HCT116 (cell line): ENCODE results near the gene MIER3. TPM values are rescaled to one million over a fixed set of nuclear protein-coding genes. Genes with fewer than 3 reads are reported as not detected.

Experiments
- ATAC-seq: fragments of 200-7000 bp; cut with Tn5 transposase; 2 replicates; pipeline ENCODE4 v1.9.1; 2020; ENCODE audit warnings: mild to moderate bottlenecking, moderate library complexity
- BruUV-seq: library from RNA; stranded (reverse); fragments of 400-500 nt; replicated peaks from 2 replicates; lab custom pipeline; 2021; lab: Mats Ljungman, UMichigan
- CTCF ChIA-PET: fragments of 300-600 bp; sonication (Branson Sonifier 250); formaldehyde crosslinking; loops from one replicate; lab custom pipeline; 2021; ENCODE audit warnings: antibody characterized with exemption; lab: Charles Lee
- POLR2A ChIA-PET: fragments of 300-600, 350-600 bp; sonication (Branson Sonifier 250); formaldehyde crosslinking; loops from one replicate; lab custom pipeline; 2021; ENCODE audit warnings: antibody characterized with exemption; lab: Charles Lee
- RAD21 ChIA-PET, 2 experiments: fragments of 300-600 bp; sonication (Branson Sonifier 250); formaldehyde crosslinking; loops; one replicate each; lab custom pipeline; 2023; ENCODE audit warnings: low total read pairs in 2 of 2; ENCODE audit not compliant: uncharacterized antibody in 2 of 2, unreplicated experiment in 2 of 2, low non-redundant PET in 1 of 2; lab: Charles Lee
- DNase-seq: peaks from one replicate; pipeline ENCODE4 v3.0.0-alpha.2; 2010; ENCODE audit warnings: low read depth, low spot score
- H2AFZ ChIP-seq: fragments of 200-600 bp; shearing (Covaris generic), sonication (generic); 2 replicates; pipeline ENCODE4 v1.6.1; 2017; ENCODE audit warnings: low read depth, mixed run types, mixed read lengths, antibody characterized with exemption, low read length; ENCODE audit not compliant: poor library complexity, severe bottlenecking
- H3K27ac ChIP-seq: 2 replicates; pipeline ENCODE4 v1.5.1; 2012; ENCODE audit warnings: low read depth, low read length
- H3K27me3 ChIP-seq: fragments of 200-600 bp; sonication (generic); 2 replicates; pipeline ENCODE4 v1.6.1; 2016; ENCODE audit warnings: mixed run types, low read length, mixed read lengths; ENCODE audit not compliant: insufficient read depth
- H3K36me3 ChIP-seq, 2 experiments: fragments of 200-500 bp in 1 of 2; fragments of 200-600 bp in 1 of 2; sonication (Bioruptor generic) in 1 of 2; sonication (generic) in 1 of 2; 2 replicates each; pipeline versions ENCODE4 v1.5.1 to v1.6.1; 2014 to 2016; ENCODE audit warnings: low read length in 2 of 2, inconsistent platforms in 1 of 2, mixed read lengths in 1 of 2, mixed run types in 1 of 2; ENCODE audit not compliant: insufficient read depth in 2 of 2, control insufficient read depth in 1 of 2
- H3K4me1 ChIP-seq, 2 experiments: fragments of 200-600 bp in 1 of 2; sonication (generic) in 1 of 2; 2 replicates each; pipeline versions ENCODE4 v1.5.1 to v1.6.1; 2012 to 2017; ENCODE audit warnings: low read length in 2 of 2, inconsistent platforms in 1 of 2, mild to moderate bottlenecking in 1 of 2, mixed read lengths in 1 of 2, mixed run types in 1 of 2, moderate library complexity in 1 of 2; ENCODE audit not compliant: insufficient read depth in 2 of 2, control insufficient read depth in 1 of 2
- H3K4me2 ChIP-seq: fragments of 200-600 bp; sonication (generic); 2 replicates; pipeline ENCODE4 v1.6.1; 2017; ENCODE audit warnings: mixed run types, low read length, mixed read lengths
- H3K4me3 ChIP-seq, 2 experiments: fragments of 200-600 bp in 1 of 2; sonication (generic) in 1 of 2; replicated peaks in 1 of 2; 2 replicates each; pipeline ENCODE4 v1.5.1; 2011 to 2016; ENCODE audit warnings: low read length in 2 of 2, control low read depth in 1 of 2, low read depth in 1 of 2, mild to moderate bottlenecking in 1 of 2, mixed read lengths in 1 of 2, mixed run types in 1 of 2
- H3K79me2 ChIP-seq: fragments of 200-600 bp; sonication (generic); 2 replicates; pipeline ENCODE4 v1.6.1; 2017; ENCODE audit warnings: mild to moderate bottlenecking, mixed run types, low read length, moderate library complexity, mixed read lengths; ENCODE audit not compliant: insufficient read depth
- H3K9ac ChIP-seq: fragments of 200-600 bp; sonication (generic); 2 replicates; pipeline ENCODE4 v1.6.1; 2016; ENCODE audit warnings: low read length, mixed read lengths
- H3K9me2 ChIP-seq: fragments of 200-600 bp; sonication (generic), shearing (Covaris generic); 2 replicates; pipeline ENCODE4 v1.6.1; 2017; ENCODE audit warnings: mixed run types, mild to moderate bottlenecking, moderate library complexity; ENCODE audit not compliant: insufficient read depth
- H3K9me3 ChIP-seq, 2 experiments: fragments of 200-500 bp in 1 of 2; fragments of 200-600 bp in 1 of 2; sonication (Bioruptor generic) in 1 of 2; sonication (generic) in 1 of 2; 2 replicates each; pipeline ENCODE4 v1.6.1; 2014 to 2017; ENCODE audit warnings: low read length in 2 of 2, mixed read lengths in 2 of 2, inconsistent platforms in 1 of 2, low read depth in 1 of 2, mild to moderate bottlenecking in 1 of 2, mixed run types in 1 of 2, moderate library complexity in 1 of 2; ENCODE audit not compliant: control insufficient read depth in 1 of 2, insufficient read depth in 1 of 2
- H4K20me1 ChIP-seq: fragments of 200-600 bp; sonication (generic), shearing (Covaris generic); 2 replicates; pipeline ENCODE4 v1.6.1; 2017; ENCODE audit warnings: mixed run types, mild to moderate bottlenecking, moderate library complexity; ENCODE audit not compliant: insufficient read depth
- CBX3 ChIP-seq: IDR thresholded peaks from 2 replicates; pipeline ENCODE4 v1.6.1; 2012; ENCODE audit warnings: low read depth
- CEBPB ChIP-seq: IDR thresholded peaks from 2 replicates; pipeline ENCODE4 v1.6.1; 2012; ENCODE audit warnings: low read depth
- EGR1 ChIP-seq: IDR thresholded peaks from 2 replicates; pipeline ENCODE4 v1.6.1; 2012; ENCODE audit warnings: low read depth
- ELF1 ChIP-seq: IDR thresholded peaks from 2 replicates; pipeline ENCODE4 v1.6.1; 2012; ENCODE audit warnings: low read depth, borderline replicate concordance
- EZH2 ChIP-seq: fragments of 200-600 bp; sonication (generic); IDR thresholded peaks from 2 replicates; pipeline ENCODE4 v1.6.1; 2017; ENCODE audit warnings: antibody characterized with exemption, mixed run types
- FOSL1 ChIP-seq: IDR thresholded peaks from 2 replicates; pipeline ENCODE4 v1.6.1; 2012; ENCODE audit warnings: low read depth
- POLR2A ChIP-seq: IDR thresholded peaks from 2 replicates; pipeline ENCODE4 v1.7.0; 2011; ENCODE audit warnings: borderline replicate concordance; ENCODE audit not compliant: insufficient read depth, insufficient read length; ENCODE audit errors: extremely low read depth
- POLR2AphosphoS5 ChIP-seq: IDR thresholded peaks from 2 replicates; pipeline ENCODE4 v1.6.1; 2011; ENCODE audit warnings: mild to moderate bottlenecking, low read depth, low read length, moderate library complexity
- SIN3A ChIP-seq: IDR thresholded peaks from 2 replicates; pipeline ENCODE4 v1.6.1; 2012; ENCODE audit warnings: low read depth
- SRF ChIP-seq: IDR thresholded peaks from 2 replicates; pipeline ENCODE4 v1.6.1; 2012; ENCODE audit warnings: low read depth
- TCF7L2 ChIP-seq: IDR thresholded peaks from 2 replicates; pipeline ENCODE4 v1.7.0; 2011; ENCODE audit warnings: borderline replicate concordance, inconsistent platforms; ENCODE audit not compliant: insufficient read depth, insufficient read length; ENCODE audit errors: extremely low read depth
- ZFX ChIP-seq: fragments of 450-650 bp; IDR thresholded peaks from 2 replicates; pipeline ENCODE4 v1.6.1; 2017
- ZNF274 ChIP-seq: fragments of 200-500 bp; sonication (Bioruptor generic); IDR thresholded peaks from 2 replicates; pipeline ENCODE4 v1.6.1; 2014; ENCODE audit warnings: mild to moderate bottlenecking, low read depth, low read length, inconsistent platforms
- intact Hi-C: fragments of 100-400 bp; cut with micrococcal nuclease; formaldehyde crosslinking; loops from 2 replicates; pipeline ENCODE4 v1.10.0; 2022
- total RNA-seq: library from RNA; stranded (reverse); gene quantifications from one replicate; pipeline ENCODE4 v1.2.1, GENCODE V29; 2021; ENCODE audit not compliant: unreplicated experiment
- TF ChIP-seq, protein P1 (sequence below): IDR thresholded peaks from 2 replicates; pipeline ENCODE4 v1.6.1; 2012; ENCODE audit warnings: low read depth
- TF ChIP-seq, protein P2 (sequence below): IDR thresholded peaks from 2 replicates; pipeline ENCODE4 v1.6.1; 2012
- TF ChIP-seq, protein P3 (sequence below): IDR thresholded peaks from 2 replicates; pipeline ENCODE4 v1.6.1; 2012
- TF ChIP-seq, protein P4 (sequence below): IDR thresholded peaks from 2 replicates; pipeline ENCODE4 v1.6.1; 2011; ENCODE audit warnings: mild to moderate bottlenecking, low read length, moderate library complexity; ENCODE audit not compliant: insufficient replicate concordance; ENCODE audit errors: extremely low read depth
- TF ChIP-seq, protein P5 (sequence below), 3 experiments: fragments of 200-600 bp in 1 of 3; sonication (generic) in 1 of 3; IDR thresholded peaks in 2 of 3; conservative IDR thresholded peaks in 1 of 3; 2 replicates each; pipeline ENCODE4 v1.5.1; 2012 to 2017; ENCODE audit warnings: low read depth in 2 of 3, low read length in 2 of 3, antibody characterized with exemption in 1 of 3, borderline replicate concordance in 1 of 3, control low read depth in 1 of 3, mild to moderate bottlenecking in 1 of 3, mixed read lengths in 1 of 3, mixed run types in 1 of 3, moderate library complexity in 1 of 3; ENCODE audit not compliant: insufficient read depth in 1 of 3

Gene MIER3
- total RNA-seq, 1 experiment from 2014 or later, result 21.9 TPM

DNA sequence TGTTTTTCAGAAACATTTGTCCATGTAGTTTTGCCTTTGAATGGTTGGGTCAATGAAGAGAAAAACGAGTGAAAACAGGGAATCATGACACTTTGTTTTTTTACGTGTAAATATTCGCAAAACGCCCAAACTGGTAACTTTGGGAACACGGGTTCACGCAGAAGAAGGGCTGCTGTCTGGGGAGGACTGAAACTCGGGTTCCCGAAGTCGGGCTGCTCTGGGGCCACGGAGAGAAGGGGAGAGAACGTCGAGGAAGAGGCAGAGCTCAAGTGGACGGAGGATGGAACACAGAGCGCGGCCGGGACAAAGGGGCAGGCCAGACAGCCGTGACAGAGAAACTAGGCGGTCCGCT is 43.0 kb downstream of the MIER3 start:
- DNase-seq (peak; percentile 12), ATAC-seq (peak; percentile 61)
- peak overlapping the region; percentile 83 for H3K4me2 ChIP-seq
- RAD21 ChIA-PET, result interaction anchor here in 1 of 2 experiments (2.6 kb wide), 1 partner anchor 229 kb away, joined by 14 read pairs; no protein-coding TSS in a partner anchor
- intact Hi-C loops, result loop anchor here (1.0 kb wide), 1 partner anchor 266 kb away; no protein-coding TSS in a partner anchor
- TF ChIP-seq SRF (no peak), EGR1 (no peak), POLR2AphosphoS5 (no peak), CBX3 (no peak), TCF7L2 (no peak), CEBPB (no peak), ZFX (no peak), POLR2A (no peak), ELF1 (no peak), SIN3A (no peak), FOSL1 (no peak), ZNF274 (no peak), EZH2 (no peak)
- TF ChIP-seq, protein P1, sequence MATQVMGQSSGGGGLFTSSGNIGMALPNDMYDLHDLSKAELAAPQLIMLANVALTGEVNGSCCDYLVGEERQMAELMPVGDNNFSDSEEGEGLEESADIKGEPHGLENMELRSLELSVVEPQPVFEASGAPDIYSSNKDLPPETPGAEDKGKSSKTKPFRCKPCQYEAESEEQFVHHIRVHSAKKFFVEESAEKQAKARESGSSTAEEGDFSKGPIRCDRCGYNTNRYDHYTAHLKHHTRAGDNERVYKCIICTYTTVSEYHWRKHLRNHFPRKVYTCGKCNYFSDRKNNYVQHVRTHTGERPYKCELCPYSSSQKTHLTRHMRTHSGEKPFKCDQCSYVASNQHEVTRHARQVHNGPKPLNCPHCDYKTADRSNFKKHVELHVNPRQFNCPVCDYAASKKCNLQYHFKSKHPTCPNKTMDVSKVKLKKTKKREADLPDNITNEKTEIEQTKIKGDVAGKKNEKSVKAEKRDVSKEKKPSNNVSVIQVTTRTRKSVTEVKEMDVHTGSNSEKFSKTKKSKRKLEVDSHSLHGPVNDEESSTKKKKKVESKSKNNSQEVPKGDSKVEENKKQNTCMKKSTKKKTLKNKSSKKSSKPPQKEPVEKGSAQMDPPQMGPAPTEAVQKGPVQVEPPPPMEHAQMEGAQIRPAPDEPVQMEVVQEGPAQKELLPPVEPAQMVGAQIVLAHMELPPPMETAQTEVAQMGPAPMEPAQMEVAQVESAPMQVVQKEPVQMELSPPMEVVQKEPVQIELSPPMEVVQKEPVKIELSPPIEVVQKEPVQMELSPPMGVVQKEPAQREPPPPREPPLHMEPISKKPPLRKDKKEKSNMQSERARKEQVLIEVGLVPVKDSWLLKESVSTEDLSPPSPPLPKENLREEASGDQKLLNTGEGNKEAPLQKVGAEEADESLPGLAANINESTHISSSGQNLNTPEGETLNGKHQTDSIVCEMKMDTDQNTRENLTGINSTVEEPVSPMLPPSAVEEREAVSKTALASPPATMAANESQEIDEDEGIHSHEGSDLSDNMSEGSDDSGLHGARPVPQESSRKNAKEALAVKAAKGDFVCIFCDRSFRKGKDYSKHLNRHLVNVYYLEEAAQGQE, result no peak
- TF ChIP-seq, protein P2, sequence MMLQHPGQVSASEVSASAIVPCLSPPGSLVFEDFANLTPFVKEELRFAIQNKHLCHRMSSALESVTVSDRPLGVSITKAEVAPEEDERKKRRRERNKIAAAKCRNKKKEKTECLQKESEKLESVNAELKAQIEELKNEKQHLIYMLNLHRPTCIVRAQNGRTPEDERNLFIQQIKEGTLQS, result no peak
- TF ChIP-seq, protein P3, sequence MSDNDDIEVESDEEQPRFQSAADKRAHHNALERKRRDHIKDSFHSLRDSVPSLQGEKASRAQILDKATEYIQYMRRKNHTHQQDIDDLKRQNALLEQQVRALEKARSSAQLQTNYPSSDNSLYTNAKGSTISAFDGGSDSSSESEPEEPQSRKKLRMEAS, result no peak
- TF ChIP-seq, protein P4, sequence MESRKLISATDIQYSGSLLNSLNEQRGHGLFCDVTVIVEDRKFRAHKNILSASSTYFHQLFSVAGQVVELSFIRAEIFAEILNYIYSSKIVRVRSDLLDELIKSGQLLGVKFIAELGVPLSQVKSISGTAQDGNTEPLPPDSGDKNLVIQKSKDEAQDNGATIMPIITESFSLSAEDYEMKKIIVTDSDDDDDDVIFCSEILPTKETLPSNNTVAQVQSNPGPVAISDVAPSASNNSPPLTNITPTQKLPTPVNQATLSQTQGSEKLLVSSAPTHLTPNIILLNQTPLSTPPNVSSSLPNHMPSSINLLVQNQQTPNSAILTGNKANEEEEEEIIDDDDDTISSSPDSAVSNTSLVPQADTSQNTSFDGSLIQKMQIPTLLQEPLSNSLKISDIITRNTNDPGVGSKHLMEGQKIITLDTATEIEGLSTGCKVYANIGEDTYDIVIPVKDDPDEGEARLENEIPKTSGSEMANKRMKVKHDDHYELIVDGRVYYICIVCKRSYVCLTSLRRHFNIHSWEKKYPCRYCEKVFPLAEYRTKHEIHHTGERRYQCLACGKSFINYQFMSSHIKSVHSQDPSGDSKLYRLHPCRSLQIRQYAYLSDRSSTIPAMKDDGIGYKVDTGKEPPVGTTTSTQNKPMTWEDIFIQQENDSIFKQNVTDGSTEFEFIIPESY, result no peak
- TF ChIP-seq, protein P5, sequence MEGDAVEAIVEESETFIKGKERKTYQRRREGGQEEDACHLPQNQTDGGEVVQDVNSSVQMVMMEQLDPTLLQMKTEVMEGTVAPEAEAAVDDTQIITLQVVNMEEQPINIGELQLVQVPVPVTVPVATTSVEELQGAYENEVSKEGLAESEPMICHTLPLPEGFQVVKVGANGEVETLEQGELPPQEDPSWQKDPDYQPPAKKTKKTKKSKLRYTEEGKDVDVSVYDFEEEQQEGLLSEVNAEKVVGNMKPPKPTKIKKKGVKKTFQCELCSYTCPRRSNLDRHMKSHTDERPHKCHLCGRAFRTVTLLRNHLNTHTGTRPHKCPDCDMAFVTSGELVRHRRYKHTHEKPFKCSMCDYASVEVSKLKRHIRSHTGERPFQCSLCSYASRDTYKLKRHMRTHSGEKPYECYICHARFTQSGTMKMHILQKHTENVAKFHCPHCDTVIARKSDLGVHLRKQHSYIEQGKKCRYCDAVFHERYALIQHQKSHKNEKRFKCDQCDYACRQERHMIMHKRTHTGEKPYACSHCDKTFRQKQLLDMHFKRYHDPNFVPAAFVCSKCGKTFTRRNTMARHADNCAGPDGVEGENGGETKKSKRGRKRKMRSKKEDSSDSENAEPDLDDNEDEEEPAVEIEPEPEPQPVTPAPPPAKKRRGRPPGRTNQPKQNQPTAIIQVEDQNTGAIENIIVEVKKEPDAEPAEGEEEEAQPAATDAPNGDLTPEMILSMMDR (IDR thresholded peaks at IDR 0.05 in 2 of 3, conservative IDR thresholded peaks at IDR 0.05 in 1 of 3; ENCODE audit: borderline replicate concordance in 1 of 3, insufficient read depth in 1 of 3, low read depth in 2 of 3, low read length in 2 of 3), result no peak
- H3K36me3 ChIP-seq, result no peaks in the 10 kb centered on the region
- H3K79me2 ChIP-seq, result no peaks in the 10 kb centered on the region
- no peaks in the 10 kb centered on the region for H3K27me3 ChIP-seq
- no peaks in the 10 kb centered on the region; a peak in 1 of 4 replicates for H3K9me3 ChIP-seq
- peaks cover 2 to 25% of the 10 kb centered on the region in 2 experiments; a peak in 3 of 4 replicates for H3K4me1 ChIP-seq
- peak overlapping the region; percentile 47 to 61 for H3K4me3 ChIP-seq
- BruUV-seq, result TSS peak; percentile 85
- H4K20me1 ChIP-seq, result no peaks in the 10 kb centered on the region
- POLR2A ChIA-PET, result no interaction called here
- peak overlapping the region; percentile 77 for H3K27ac ChIP-seq
- peak overlapping the region; percentile 27 for H2AFZ ChIP-seq
- CTCF ChIA-PET, result interaction anchor here (2.0 kb wide), 1 partner anchor 229 kb away, joined by 15 read pairs; no protein-coding TSS in a partner anchor
- peak overlapping the region; percentile 65 for H3K9ac ChIP-seq
- no peaks in the 10 kb centered on the region for H3K9me2 ChIP-seq
